Muscle layer of colon (tissue), 2 donors: Measurements from ENCODE around the gene RORC.
"Not testable (repeated sequence)": the region's sequence is repeated elsewhere in the genome, so short reads cannot be mapped to it uniquely, and the experiment has no call there.

Experiments used
- H3K27ac ChIP-seq: one replicate; pipeline ENCODE4 v1.7.0; 2013; ENCODE audit warnings: low read depth, mild to moderate bottlenecking, low read length, moderate library complexity
- H3K27me3 ChIP-seq, 2 donors: one replicate each; pipeline ENCODE4 v1.7.0; 2013; ENCODE audit warnings: low read length in 2 of 2, mild to moderate bottlenecking in 2 of 2; ENCODE audit not compliant: insufficient read depth in 2 of 2, control insufficient read depth in 1 of 2
- H3K36me3 ChIP-seq: one replicate; pipeline ENCODE4 v1.7.0; 2013; ENCODE audit warnings: mild to moderate bottlenecking, low read length; ENCODE audit not compliant: insufficient read depth
- H3K4me1 ChIP-seq: one replicate; pipeline ENCODE4 v1.7.0; 2013; ENCODE audit warnings: mild to moderate bottlenecking, low read length; ENCODE audit not compliant: insufficient read depth
- H3K4me3 ChIP-seq, 2 donors: one replicate each; pipeline ENCODE4 v1.7.0; 2013; ENCODE audit warnings: low read length in 2 of 2, low read depth in 1 of 2, mild to moderate bottlenecking in 1 of 2, moderate library complexity in 1 of 2
- H3K9ac ChIP-seq: one replicate; pipeline ENCODE4 v1.7.0; 2013; ENCODE audit warnings: low read length
- H3K9me3 ChIP-seq: one replicate; pipeline ENCODE4 v1.7.0; 2013; ENCODE audit warnings: mild to moderate bottlenecking, low read length
- donor health status: abdominal sarcoma.
- donor health status: Adenocarcinoma of cecum.

RORC gene

DNA sequence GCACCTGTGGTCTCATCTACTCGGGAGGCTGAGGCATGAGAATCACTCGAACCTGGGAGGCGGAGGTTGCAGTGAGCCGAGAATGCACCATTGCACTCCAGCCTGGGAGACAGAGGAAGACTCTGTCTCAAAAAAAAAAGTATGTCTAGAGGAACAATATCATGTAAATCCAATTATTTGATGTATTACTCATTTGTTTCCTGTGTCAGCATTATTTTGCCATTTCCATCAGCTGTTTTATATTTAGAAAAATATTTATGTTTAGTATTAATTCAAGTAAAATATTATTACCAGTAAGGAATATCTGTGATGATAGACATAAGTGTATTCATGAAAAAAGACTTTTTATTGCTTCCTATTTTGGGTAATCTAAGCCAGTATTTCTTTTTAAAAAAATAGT lies 54.3 kb downstream of the RORC start:
- Histone ChIP-seq H3K36me3 (peaks cover 45% of the 10 kb centered on the region), H3K27ac (no peak overlapping the region)

DNA sequence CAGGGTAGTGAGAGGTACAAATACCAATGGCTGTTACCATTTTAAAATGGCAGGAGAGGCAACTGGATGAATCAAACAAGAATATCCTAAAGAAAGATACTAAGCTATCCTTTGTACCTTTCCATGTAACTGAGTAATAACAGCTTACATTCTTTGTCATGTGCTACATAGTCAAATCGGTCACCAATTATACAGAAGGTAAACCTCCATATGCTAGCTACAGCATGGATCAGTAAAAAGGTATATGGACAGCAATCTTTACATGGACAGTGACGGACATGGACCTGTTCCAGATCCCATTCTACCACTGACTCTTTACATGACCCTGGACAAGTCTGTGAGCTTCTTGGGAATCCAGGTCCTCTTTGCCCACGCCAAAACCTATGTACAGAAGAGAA lies 54.9 kb downstream of the RORC start:
- no peaks in the 10 kb centered on the region for H3K9me3 ChIP-seq
- H3K4me1 ChIP-seq = no peaks in the 10 kb centered on the region
- H3K4me3 ChIP-seq = no peak overlapping the region
- H3K27ac ChIP-seq = no peak overlapping the region
- H3K9ac ChIP-seq = no peak overlapping the region
- H3K27me3 ChIP-seq = no peaks in the 10 kb centered on the region
- H3K36me3 ChIP-seq = peaks cover 45% of the 10 kb centered on the region

More for the DNA sequence above, 54.3 kb downstream of the RORC start:
- Histone ChIP-seq H3K9ac (no peak overlapping the region), H3K27me3 (no peaks in the 10 kb centered on the region), H3K4me1 (no peaks in the 10 kb centered on the region), H3K4me3 (no peak overlapping the region), H3K9me3 (no peaks in the 10 kb centered on the region)

DNA sequence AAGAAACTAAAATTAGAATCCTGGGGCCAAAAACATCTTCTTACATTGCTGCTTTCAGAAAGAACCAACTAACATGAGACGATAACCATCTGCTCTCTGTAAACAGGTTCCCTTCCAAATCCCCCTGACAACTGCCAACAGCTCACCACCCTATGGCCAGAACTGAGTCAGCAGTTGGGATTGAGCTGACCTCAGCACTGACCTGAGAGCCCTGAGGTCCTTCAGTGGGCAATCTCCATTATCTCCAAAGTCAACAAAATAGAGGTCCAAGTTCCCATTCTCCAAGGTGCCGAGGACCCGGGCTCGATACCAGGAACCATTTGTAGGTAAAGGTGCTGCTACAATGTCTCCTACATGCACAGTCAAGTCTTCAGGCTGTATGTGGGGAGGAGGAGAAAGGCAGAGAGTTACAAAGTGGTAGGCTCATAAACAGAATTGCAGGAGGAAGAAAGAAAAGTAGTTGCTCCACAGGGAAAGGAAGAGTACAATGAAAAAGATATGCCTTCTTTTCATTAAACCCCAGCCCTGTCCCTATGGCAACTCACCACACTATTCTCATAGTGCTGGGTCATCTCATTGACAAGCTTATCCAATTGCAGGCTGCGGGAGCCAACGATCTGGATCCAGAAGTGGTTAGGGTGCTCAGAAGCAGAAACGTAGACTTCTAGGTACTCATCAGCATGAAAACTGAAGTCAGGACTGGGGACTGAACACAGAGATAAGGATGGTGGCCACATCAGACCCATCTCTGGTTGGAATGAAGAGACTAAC lies 55.5 kb downstream of the RORC start:
- H3K9me3 ChIP-seq = no peaks in the 10 kb centered on the region
- no peaks in the 10 kb centered on the region for H3K27me3 ChIP-seq
- no peak overlapping the region for H3K4me3 ChIP-seq
- H3K9ac ChIP-seq = no peak overlapping the region
- no peaks in the 10 kb centered on the region for H3K4me1 ChIP-seq
- no peak overlapping the region for H3K27ac ChIP-seq
- H3K36me3 ChIP-seq = peaks cover 45% of the 10 kb centered on the region

GRCh38 chr1:151774256-151774922 lies 57.2 kb downstream of the RORC start:
- no peaks in the 10 kb centered on the region for H3K27me3 ChIP-seq
- no peaks in the 10 kb centered on the region for H3K9me3 ChIP-seq
- no peak overlapping the region for H3K9ac ChIP-seq
- no peaks in the 10 kb centered on the region for H3K4me1 ChIP-seq
- no peak overlapping the region for H3K27ac ChIP-seq
- H3K36me3 ChIP-seq = peaks cover 40% of the 10 kb centered on the region
- no peak overlapping the region for H3K4me3 ChIP-seq

- peaks cover 34% of the 10 kb centered on the region for H3K36me3 ChIP-seq
- no peak overlapping the region for H3K9ac ChIP-seq
- no peaks in the 10 kb centered on the region for H3K27me3 ChIP-seq
- H3K9me3 ChIP-seq = no peaks in the 10 kb centered on the region
- H3K4me1 ChIP-seq = no peaks in the 10 kb centered on the region
- no peak overlapping the region for H3K27ac ChIP-seq
- H3K4me3 ChIP-seq = no peak overlapping the region
Observed at GRCh38 chr1:151773702-151774101, 57.9 kb downstream of the RORC start.

DNA sequence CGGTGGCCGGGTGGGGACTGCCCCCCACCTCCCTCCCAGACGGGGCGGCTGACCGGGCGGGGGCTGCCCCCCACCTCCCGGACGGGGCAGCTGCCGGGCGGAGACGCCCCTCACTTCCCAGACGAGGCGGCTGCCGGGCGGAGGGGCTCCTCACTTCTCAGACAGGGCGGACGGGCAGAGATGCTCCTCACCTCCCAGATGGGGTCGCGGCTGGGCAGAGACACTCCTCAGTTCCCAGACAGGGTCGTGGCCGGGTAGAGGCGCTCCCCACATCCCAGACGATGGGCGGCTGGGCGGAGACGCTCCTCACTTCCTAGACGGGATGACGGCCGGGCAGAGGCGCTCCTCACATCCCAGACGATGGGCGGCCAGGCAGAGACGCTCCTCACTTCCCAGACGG lies 62.3 kb downstream of the RORC start:
- H3K4me3 ChIP-seq, H3K9me3 ChIP-seq, H3K9ac ChIP-seq, H3K27me3 ChIP-seq, H3K4me1 ChIP-seq, H3K36me3 ChIP-seq, H3K27ac ChIP-seq: not testable (repeated sequence)

DNA sequence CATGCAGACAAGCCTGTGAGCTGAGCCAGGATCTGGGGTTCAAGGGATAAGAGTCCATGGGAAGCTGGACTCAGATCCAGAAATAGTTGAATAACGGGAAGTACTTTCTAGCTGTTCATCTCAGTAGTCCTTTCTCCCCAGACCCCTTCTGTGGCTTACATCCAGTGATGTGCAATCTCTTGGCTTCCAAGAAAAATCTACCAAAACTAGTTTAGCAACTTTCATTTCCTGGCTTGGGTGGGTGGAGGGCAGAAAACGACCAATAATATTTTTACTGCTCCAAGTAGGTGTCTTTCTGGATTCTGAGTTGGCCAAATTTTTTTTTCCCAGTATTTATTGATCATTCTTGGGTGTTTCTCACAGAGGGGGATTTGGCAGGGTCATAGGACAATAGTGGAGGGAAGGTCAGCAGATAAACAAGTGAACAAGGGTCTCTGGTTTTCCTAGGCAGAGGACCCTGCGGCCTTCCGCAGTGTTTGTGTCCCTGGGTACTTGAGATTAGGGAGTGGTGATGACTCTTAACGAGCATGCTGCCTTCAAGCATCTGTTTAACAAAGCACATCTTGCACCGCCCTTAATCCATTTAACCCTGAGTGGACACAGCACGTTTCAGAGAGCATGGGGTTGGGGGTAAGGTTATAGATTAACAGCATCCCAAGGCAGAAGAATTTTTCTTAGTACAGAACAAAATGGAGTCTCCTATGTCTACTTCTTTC lies 63.1 kb downstream of the RORC start:
- H3K27me3 ChIP-seq, H3K9me3 ChIP-seq, H3K4me1 ChIP-seq, H3K9ac ChIP-seq, H3K4me3 ChIP-seq, H3K36me3 ChIP-seq, H3K27ac ChIP-seq: not testable (repeated sequence)

- Histone ChIP-seq H3K4me3 (peak overlapping the region; percentile 35 to 89), H3K4me1 (peaks cover 9% of the 10 kb centered on the region), H3K9me3 (no peaks in the 10 kb centered on the region), H3K27ac (peak overlapping the region; percentile 73), H3K27me3 (no peaks in the 10 kb centered on the region), H3K9ac (peak overlapping the region; percentile 89), H3K36me3 (peaks cover 16% of the 10 kb centered on the region)
Observed at GRCh38 chr1:151763990-151764389, 67.6 kb downstream of the RORC start.

GRCh38 chr1:151762941-151763921 lies 68.4 kb downstream of the RORC start, which contains the start of gene MRPL9:
Gene MRPL9, minus strand, starts transcription at chr1:151763496. Its CDS starts 17 bp downstream, at chr1:151763479.
- H3K27ac ChIP-seq = peak within 1 kb of the TSS; percentile 73
- no peaks in the 10 kb centered on the region for H3K27me3 ChIP-seq
- peak within 1 kb of the TSS; percentile 89 for H3K9ac ChIP-seq
- H3K9me3 ChIP-seq = no peaks in the 10 kb centered on the region
- H3K4me1 ChIP-seq = peaks cover 9% of the 10 kb centered on the region
- H3K36me3 ChIP-seq = peaks cover 19% of the 10 kb centered on the region
- H3K4me3 ChIP-seq = peak within 1 kb of the TSS; percentile 35 to 89

DNA sequence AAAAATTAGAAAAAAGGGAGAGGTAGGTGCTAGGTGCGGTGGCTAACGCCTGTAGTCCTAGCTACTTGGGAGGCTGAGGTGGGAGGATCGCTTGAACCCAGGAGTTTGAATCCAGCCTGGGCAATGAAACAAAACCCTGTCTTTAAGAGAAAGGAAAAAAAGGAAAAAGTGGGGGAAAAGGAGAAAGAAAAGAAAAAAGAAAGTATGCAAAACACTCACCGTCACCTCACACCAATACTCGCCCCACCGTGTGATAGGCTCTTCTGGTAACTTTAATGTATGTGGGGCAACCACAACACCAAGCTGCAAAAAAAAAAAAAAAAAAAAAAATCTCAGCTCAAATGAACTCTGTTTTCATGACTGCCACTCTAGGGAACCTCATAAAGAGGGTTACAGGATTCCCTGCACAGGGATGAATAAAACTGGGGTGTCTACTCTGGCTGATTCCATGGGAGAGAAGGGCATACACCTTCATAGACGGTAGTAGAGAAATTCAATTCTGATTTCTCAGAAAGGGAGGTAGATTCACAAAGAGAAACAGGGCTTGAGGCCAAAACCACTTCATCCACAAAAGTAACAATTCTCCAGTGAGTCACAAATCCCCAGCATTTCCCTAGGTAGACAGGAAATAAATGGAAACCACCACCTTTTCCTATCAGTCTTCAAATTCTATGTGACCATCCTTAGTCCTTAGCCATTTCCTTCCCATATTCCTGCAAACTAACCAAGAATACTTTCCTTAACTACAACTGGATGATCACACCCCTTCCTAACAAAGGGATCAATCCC lies 70.8 kb downstream of the RORC start:
- Histone ChIP-seq H3K4me3 (no peak overlapping the region), H3K27me3 (no peaks in the 10 kb centered on the region), H3K4me1 (peaks cover 9% of the 10 kb centered on the region), H3K9ac (no peak overlapping the region), H3K27ac (no peak overlapping the region), H3K9me3 (no peaks in the 10 kb centered on the region), H3K36me3 (peaks cover 27% of the 10 kb centered on the region)
